Right lobe of liver (tissue), 4 donors: ENCODE measurements around the gene CTRB2.

Experiments
- CTCF ChIP-seq, 4 donors: fragments of 200-600 bp in 3 of 4; fragments of 450-650 bp in 1 of 4; IDR thresholded peaks; one replicate each; pipeline versions ENCODE4 v1.5.1 to v1.8.0; 2016 to 2022; ENCODE audit warnings: antibody characterized with exemption in 4 of 4, mild to moderate bottlenecking in 2 of 4
- POLR2A ChIP-seq: fragments of 450-650 bp; IDR thresholded peaks from one replicate; pipeline ENCODE4 v1.6.1; 2017; ENCODE audit warnings: antibody characterized with exemption, mild to moderate bottlenecking
- donor health status: DM: no; HTN: no; CAD: no.
- donor health status: DM: no; HTN: no; CAD: no.
- donor health status: DM: no; HTN: yes; CAD: no.

- no peak for TF ChIP-seq CTCF (IDR thresholded peaks at IDR 0.05)
- TF ChIP-seq POLR2A = no peak
These were observed 9.6 kb upstream of the CTRB2 start for GRCh38 chr16:75216576-75216975.
